AG04449 (cell line): Measurements from ENCODE around the gene PSAPL1.

Experiments
- CTCF ChIA-PET: fragments of 350-600 bp; formaldehyde crosslinking; extraction: SDS; loops from one replicate; lab custom pipeline; 2021; ENCODE audit warnings: antibody characterized with exemption; lab: Yijun Ruan, JAX
- POLR2A ChIA-PET: fragments of 400-600, 350-600 bp; formaldehyde crosslinking; extraction: SDS; loops from one replicate; lab custom pipeline; 2020; ENCODE audit warnings: antibody characterized with exemption, inconsistent platforms; lab: Yijun Ruan, JAX
- DNase-seq: peaks from one replicate; pipeline ENCODE4 v3.0.0-alpha.2; 2010; ENCODE audit warnings: low read depth, low spot score
- H3K4me3 ChIP-seq: 2 replicates; pipeline ENCODE4 v1.5.1; 2011; ENCODE audit warnings: low read depth, mild to moderate bottlenecking, control low read depth, low read length
- CTCF ChIP-seq: IDR thresholded peaks from one replicate; pipeline ENCODE4 v1.5.1; 2011; ENCODE audit warnings: mild to moderate bottlenecking, moderate library complexity, low read length, control low read depth, inconsistent platforms; ENCODE audit not compliant: insufficient read depth; ENCODE audit errors: missing control alignments

PSAPL1 gene

GRCh38 chr4:7403001-7403400 is 31.7 kb downstream of the PSAPL1 start:
- POLR2A ChIA-PET = no interaction called here
- DNase-seq = no peak

GRCh38 chr4:7402526-7402925 is 32.2 kb downstream of the PSAPL1 start:
- TF ChIP-seq CTCF = no peak

More at GRCh38 chr4:7403001-7403400, 31.7 kb downstream of the PSAPL1 start:
- CTCF ChIA-PET = interaction anchor here (0.7 kb wide), 1 partner anchor 10 kb away, joined by 3 read pairs; no protein-coding TSS in a partner anchor
- H3K4me3 ChIP-seq = no peak overlapping the region
- TF ChIP-seq CTCF = no peak

GRCh38 chr4:7400671-7401298 is 33.9 kb downstream of the PSAPL1 start:
- no peak for TF ChIP-seq CTCF
- ChIA-PET POLR2A (no interaction called here), CTCF (no interaction called here)
- H3K4me3 ChIP-seq = no peak overlapping the region
- DNase-seq = no peak

More at GRCh38 chr4:7402526-7402925, 32.2 kb downstream of the PSAPL1 start:
- no peak for DNase-seq
- POLR2A ChIA-PET = no interaction called here
- no peak overlapping the region for H3K4me3 ChIP-seq
- CTCF ChIA-PET = no interaction called here

GRCh38 chr4:7399440-7400234 is 35.1 kb downstream of the PSAPL1 start:
- no peak for DNase-seq
- ChIA-PET CTCF (no interaction called here), POLR2A (no interaction called here)
- no peak overlapping the region for H3K4me3 ChIP-seq
- TF ChIP-seq CTCF = no peak

- ChIA-PET CTCF (no interaction called here), POLR2A (no interaction called here)
- TF ChIP-seq CTCF = no peak
- no peak overlapping the region for H3K4me3 ChIP-seq
- no peak for DNase-seq
These were observed 35.8 kb downstream of the PSAPL1 start for GRCh38 chr4:7398788-7399439.

- no peak overlapping the region for H3K4me3 ChIP-seq
- TF ChIP-seq CTCF = no peak
- ChIA-PET CTCF (no interaction called here), POLR2A (no interaction called here)
- no peak for DNase-seq
These were observed 36.7 kb downstream of the PSAPL1 start for GRCh38 chr4:7398104-7398423.
